ENCODE results near the gene ACSF3.
A peak's percentile ranks its signal among the peaks of the same experiment; 100 is the strongest.
"Not testable (repeated sequence)": the region's sequence is repeated elsewhere in the genome, so short reads cannot be mapped to it uniquely, and the experiment has no call there.

ACSF3 gene

DNA sequence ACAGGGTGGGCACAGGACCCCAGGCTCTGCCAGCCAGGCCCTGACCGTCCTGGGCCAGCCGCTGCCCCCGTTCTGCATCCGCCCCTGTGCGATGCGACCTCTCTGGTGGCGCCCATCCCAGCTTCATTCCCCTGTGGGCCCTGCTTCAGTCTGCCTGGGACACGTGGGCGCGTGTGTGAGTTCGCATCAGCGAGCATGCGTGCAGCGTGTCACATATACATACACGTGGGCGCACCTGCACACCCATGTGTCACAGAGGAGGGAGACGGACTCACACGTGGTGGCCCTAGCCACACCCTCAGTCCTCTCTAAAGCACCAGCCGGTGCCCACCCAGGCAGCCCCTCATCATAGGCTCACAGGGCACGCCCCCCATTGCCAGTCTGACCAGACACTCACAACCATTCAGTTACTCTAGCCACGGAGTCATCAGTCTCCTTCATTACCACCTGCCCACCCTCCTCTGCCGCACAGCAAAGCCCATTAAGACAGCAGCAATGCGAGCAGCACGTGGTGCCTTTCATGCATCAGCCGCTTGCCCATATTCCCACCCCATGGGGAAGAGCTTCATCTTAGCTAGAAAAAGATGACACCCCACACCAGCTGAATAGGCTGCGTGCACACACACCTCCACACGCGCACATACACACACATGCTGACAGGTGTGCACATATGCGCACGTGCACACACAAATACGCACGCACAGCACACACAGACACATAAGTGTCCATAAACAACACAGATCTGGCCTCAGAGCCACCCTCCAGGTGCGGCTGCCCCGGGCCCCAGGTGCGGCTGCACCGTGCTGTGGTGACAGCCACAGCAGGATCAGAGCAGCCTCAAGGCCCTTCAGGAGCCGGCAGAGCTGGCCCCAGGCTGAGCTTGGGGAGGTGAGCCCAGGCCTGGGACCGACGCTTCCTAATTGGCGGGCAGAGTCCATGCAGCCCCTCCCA is 68.4 kb downstream of the ACSF3 start:
- DNase-seq (no peak), ATAC-seq (no peak)

GRCh38 chr16:89163297-89163696 is 69.6 kb downstream of the ACSF3 start:
- ATAC-seq: no peak
- no peak for DNase-seq

DNA sequence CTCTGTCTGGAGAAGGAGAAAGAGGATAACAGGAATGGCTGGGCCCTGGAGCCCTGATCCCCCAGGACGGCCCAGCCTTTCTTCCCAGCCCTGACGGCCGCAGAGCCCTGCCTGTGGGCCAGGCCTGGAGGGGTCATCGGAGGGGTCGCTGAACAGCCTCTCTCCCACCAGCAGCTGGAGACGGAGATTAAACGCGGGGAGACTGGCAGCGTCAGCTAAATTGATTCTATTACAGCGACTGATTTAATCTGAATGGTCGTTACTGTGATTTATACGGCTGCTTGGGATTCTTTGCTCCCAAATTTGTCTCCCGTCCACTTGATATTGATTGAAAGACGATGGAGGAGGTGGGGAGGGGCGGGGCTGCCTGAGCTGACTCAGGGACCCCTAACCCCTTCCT is 70.8 kb downstream of the ACSF3 start:
- DNase-seq (no peak), ATAC-seq (no peak)

DNA sequence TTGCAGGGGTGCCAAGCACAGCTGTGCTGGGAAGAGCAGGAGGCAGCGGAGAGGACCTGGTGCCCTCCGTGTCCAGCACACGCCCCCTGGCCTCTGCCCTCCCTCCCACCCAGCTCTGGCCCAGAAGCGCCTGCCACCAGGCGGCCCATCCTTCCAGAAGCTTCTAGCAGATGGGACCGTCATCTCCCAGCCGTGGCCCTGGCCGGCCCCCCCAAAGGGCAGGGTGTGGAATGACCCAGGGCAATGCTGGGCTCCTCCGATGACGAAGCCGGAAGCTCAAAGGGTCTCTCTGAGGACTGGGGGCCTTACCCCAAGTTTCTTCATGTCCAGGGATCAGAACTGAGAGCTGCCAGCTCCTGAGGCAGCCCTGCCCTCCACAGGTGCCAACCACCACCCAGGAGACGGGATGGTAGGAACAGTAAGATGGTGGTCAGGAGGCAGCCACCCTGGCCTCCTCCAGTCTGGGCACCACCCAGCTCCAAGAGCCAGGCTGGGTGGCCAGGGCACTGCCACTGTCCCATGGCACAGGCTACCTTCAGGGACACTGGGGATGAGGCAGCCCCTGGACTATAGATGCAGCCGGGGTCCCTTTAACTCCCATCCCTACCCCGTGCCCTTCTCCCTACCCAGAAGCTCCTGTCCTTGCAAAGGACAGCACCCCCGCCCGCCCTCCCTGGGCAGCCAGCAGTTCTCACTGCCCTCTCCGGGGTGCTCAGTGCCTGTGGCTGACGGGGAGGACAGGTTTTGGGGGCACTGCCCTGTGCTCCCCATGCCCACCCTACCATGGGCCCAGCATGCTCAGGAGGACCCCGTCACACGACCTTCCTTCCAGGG is 71.4 kb downstream of the ACSF3 start:
- ATAC-seq (no peak), DNase-seq (no peak)

DNA sequence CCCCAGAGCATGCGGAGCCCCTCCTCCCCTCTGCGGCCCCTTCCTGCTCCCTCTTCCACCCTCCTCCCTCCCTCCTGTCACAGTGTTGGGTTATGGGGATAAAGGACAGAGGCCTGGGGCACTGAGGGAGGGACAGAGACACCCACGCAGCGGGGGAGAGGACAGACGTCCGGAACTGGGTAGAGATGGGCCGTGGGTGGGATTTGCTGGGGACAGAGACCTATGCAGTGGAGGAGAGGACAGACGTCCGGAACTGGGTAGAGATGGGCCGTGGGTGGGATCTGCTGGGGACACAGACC is 72.0 kb downstream of the ACSF3 start:
- ATAC-seq: not testable (repeated sequence)

GRCh38 chr16:89166696-89167424 is 73.2 kb downstream of the ACSF3 start:
- ATAC-seq: no peak

More for the DNA sequence above, 72.0 kb downstream of the ACSF3 start:
- not testable (repeated sequence) for DNase-seq

GRCh38 chr16:89167425-89167941 is 73.8 kb downstream of the ACSF3 start:
- ATAC-seq (peak; percentile 38), DNase-seq (peak; percentile 95)

More at GRCh38 chr16:89166696-89167424, 73.2 kb downstream of the ACSF3 start:
- DNase-seq: no peak

DNA sequence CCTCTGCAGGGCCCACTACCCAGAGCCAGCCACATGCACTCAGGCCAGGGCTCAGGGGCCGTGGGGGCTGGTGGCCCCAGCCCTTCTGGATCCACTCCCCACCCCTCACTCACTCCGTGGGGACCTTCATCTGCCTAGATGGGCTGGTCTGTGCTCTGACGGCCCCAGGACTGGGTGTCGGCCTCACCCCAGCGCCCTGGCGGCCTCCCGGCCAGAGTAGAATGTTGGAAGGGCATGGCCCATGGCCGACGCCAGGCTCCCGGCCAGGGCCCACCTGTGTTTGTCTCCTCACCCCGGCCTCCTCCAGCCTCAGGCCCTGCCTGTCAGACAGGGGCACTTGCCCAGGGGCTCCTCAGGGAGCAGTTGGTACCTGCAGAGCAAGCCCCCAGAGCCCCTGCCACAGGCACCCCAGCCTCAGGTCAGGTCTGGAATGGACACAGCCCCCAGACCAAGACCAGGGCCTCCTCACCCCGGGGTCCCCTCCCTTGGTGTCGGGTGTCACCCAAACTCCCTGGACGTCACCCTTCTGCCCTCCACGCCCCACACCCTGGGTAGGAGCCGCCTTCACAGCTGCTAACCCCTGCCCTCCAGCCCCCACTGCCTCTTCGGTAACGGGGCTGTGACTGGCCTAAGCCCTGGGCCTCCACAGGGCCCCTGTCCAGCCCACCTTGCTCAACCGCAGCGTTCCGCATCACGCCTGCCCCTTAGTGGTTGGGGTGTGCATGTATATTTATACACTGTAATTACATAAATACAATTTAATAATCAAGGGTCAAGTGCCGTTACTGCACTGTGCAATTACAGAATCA is 74.9 kb downstream of the ACSF3 start:
- DNase-seq: no peak
- ATAC-seq: no peak

DNA sequence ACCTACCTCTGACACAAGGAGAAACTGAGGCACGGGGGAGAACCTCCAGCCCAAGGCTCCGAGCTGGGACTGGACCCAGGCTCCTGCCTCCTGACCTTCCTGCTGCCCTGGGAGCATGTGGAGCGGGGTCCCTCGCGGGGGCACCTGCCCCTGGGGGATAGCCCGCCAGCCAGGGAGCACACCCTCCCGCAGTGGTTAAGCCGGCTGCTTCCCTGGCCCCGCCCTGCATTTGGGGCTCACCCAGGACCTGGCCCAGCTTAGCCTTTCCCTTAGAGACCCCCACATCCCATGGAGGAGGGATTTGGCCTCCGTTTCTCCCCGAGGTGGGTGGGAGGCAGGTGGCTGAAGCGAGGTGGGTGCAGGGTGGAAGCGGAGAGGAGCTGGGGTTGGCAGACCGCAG is 76.1 kb downstream of the ACSF3 start:
- DNase-seq (no peak), ATAC-seq (no peak)

DNA sequence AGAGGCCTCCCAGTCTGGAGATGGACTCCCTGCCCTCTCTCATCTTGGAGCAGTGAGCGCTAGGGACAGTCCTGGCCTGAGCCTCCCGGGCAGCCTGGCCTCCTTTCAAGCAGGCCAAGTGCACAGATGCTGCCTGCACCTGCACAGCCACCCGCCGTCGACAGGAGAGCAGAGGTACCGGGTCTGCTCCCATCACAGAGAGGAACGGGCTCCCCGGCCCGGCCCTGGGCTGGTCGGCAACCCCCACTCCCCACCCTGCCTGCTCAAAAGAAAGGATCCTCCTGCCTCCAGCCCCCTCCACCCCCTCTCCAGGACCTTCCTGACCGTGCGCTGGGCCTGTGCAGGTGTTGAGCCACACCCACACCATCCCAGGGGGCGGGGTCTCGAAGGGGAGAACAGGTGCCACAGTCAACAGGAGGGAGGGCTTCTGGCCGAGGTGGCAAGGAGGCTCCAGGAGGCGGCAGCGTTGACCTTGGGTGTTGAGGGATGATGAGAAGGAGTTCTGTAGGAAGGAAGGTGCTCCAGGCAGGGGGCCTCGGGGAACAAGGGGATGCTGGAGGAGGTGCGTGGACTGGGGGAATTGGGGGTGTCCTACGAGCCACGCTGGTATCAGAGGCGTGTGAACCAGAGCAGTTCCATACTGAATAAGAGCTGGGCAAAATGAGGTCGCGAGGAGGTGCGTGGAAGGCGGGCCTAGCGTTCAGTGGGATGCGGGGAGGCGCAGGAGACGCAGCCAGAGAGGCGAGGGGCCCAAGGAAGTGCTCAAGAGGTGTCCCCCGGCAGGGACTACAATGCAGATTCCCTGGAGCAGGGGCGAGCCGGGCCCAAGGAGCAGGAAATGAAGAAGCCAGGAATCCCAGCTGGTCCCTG is 76.9 kb downstream of the ACSF3 start:
- DNase-seq: peak; percentile 38
- no peak for ATAC-seq

- peak; percentile 95 for ATAC-seq
- DNase-seq: peak; percentile 96
These were observed 77.8 kb downstream of the ACSF3 start, which contains the start of gene CDH15 for GRCh38 chr16:89171216-89172170. TSS of gene CDH15 (plus strand) at chr16:89171748. CDS start at chr16:89171832, 84 bp downstream.

GRCh38 chr16:89172171-89172527 is 78.5 kb downstream of the ACSF3 start:
- ATAC-seq (no peak), DNase-seq (no peak)

- DNase-seq (no peak), ATAC-seq (no peak)
These were observed 79.0 kb downstream of the ACSF3 start for GRCh38 chr16:89172528-89173173.

GRCh38 chr16:89173174-89173921 is 79.7 kb downstream of the ACSF3 start:
- ATAC-seq (no peak), DNase-seq (no peak)

- ATAC-seq (no peak), DNase-seq (no peak)
These were observed 80.6 kb downstream of the ACSF3 start for GRCh38 chr16:89174055-89174827.

GRCh38 chr16:89174877-89175276 is 81.2 kb downstream of the ACSF3 start:
- ATAC-seq (no peak), DNase-seq (no peak)

All from stimulated activated naive CD8-positive, alpha-beta T cell treated with anti-CD3 and anti-CD28 coated beads, Interleukin-15, Interleukin-2, amounts not matched to agents 100 U/mL and 50 U/mL, for 24 hours (primary cell).